CD4-positive, alpha-beta T cell (primary cell): ENCODE results near the gene ABI3. TPM values are rescaled to one million over a fixed set of nuclear protein-coding genes. Genes with fewer than 3 reads are reported as not detected.
A peak's percentile ranks its signal among the peaks of the same experiment; 100 is the strongest.

Experiments used
- ATAC-seq: fragments of 200-7000 bp; cut with Tn5 transposase; one replicate; pipeline ENCODE4 v1.10.0; 2022; ENCODE audit warnings: mild to moderate bottlenecking; ENCODE audit not compliant: poor library complexity
- CTCF ChIA-PET: fragments of 350-600 bp; sonication (Branson Sonifier 250); formaldehyde crosslinking; loops from one replicate; lab custom pipeline; 2021; ENCODE audit warnings: antibody characterized with exemption, inconsistent platforms; lab: Charles Lee
- POLR2A ChIA-PET: fragments of 350-600 bp; sonication (Branson Sonifier 250); formaldehyde crosslinking; loops from one replicate; lab custom pipeline; 2021; ENCODE audit warnings: antibody characterized with exemption, inconsistent platforms; lab: Charles Lee
- DNase-seq, 14 experiments: peaks; one replicate each; pipeline ENCODE4 v3.0.0-alpha.2; 2013 to 2020; ENCODE audit warnings: mixed read lengths in 2 of 14
- H3K27ac ChIP-seq, 2 donors: one replicate each; pipeline versions ENCODE4 v1.5.1 to v1.7.0; 2013; ENCODE audit warnings: low read length in 2 of 2, low read depth in 1 of 2, mild to moderate bottlenecking in 1 of 2
- H3K27me3 ChIP-seq, 2 experiments: 1 replicate in 1 of 2; 2 replicates in 1 of 2; pipeline versions ENCODE4 v1.6.1 to v1.7.0; 2013; ENCODE audit warnings: low read length in 2 of 2, control low read depth in 1 of 2, mild to moderate bottlenecking in 1 of 2, moderate library complexity in 1 of 2; ENCODE audit not compliant: insufficient read depth in 2 of 2, control insufficient read depth in 1 of 2
- H3K36me3 ChIP-seq: one replicate; pipeline ENCODE4 v1.6.1; 2013; ENCODE audit warnings: low read length, control low read depth; ENCODE audit not compliant: insufficient read depth
- H3K4me1 ChIP-seq: one replicate; pipeline ENCODE4 v1.6.1; 2013; ENCODE audit warnings: low read length, control low read depth; ENCODE audit not compliant: insufficient read depth
- H3K4me3 ChIP-seq: one replicate; pipeline ENCODE4 v1.5.1; 2013; ENCODE audit warnings: mild to moderate bottlenecking, low read length, moderate library complexity
- H3K9me3 ChIP-seq, 2 experiments: 1 replicate in 1 of 2; 2 replicates in 1 of 2; pipeline versions ENCODE4 v1.6.1 to v1.7.0; 2013; ENCODE audit warnings: low read length in 2 of 2, mild to moderate bottlenecking in 2 of 2, control low read depth in 1 of 2, moderate library complexity in 1 of 2; ENCODE audit not compliant: control insufficient read depth in 1 of 2, insufficient read depth in 1 of 2
- H3K27ac Mint-ChIP-seq: one replicate; pipeline ENCODE4 v1.8.0; 2020; ENCODE audit warnings: mixed read lengths
- H3K27me3 Mint-ChIP-seq: one replicate; pipeline ENCODE4 v1.8.0; 2021; ENCODE audit warnings: mixed read lengths
- H3K36me3 Mint-ChIP-seq: one replicate; pipeline ENCODE4 v1.8.0; 2021; ENCODE audit warnings: low read depth, mixed read lengths
- H3K4me1 Mint-ChIP-seq: one replicate; pipeline ENCODE4 v1.8.0; 2021; ENCODE audit warnings: low read depth, mixed read lengths
- H3K4me3 Mint-ChIP-seq: one replicate; pipeline ENCODE4 v1.8.0; 2020; ENCODE audit warnings: mild to moderate bottlenecking, mixed read lengths
- H3K9me3 Mint-ChIP-seq: one replicate; pipeline ENCODE4 v1.8.0; 2020; ENCODE audit warnings: mixed read lengths
- CTCF ChIP-seq: fragments of 200-600 bp; IDR thresholded peaks from one replicate; pipeline ENCODE4 v1.8.0; 2022; ENCODE audit warnings: antibody characterized with exemption, mild to moderate bottlenecking
- intact Hi-C, 2 experiments: fragments of 100-400 bp; cut with DNase I in 1 of 2; cut with micrococcal nuclease in 1 of 2; formaldehyde crosslinking; loops; one replicate each; pipeline versions ENCODE4 v1.15.1 to v1.9.0; 2023 to 2025; cut with DNase I, micrococcal nuclease
- total RNA-seq, 174 experiments: library from RNA in 2 of 174; stranded (reverse) in 2 of 174; gene quantifications; one replicate each; pipeline ENCODE4 v1.2.3 and lab custom pipeline; 2021 to 2026

The ABI3 gene
- total RNA-seq, 2 experiments from 2014 or later, result 5.6 to 5.8 TPM

DNA sequence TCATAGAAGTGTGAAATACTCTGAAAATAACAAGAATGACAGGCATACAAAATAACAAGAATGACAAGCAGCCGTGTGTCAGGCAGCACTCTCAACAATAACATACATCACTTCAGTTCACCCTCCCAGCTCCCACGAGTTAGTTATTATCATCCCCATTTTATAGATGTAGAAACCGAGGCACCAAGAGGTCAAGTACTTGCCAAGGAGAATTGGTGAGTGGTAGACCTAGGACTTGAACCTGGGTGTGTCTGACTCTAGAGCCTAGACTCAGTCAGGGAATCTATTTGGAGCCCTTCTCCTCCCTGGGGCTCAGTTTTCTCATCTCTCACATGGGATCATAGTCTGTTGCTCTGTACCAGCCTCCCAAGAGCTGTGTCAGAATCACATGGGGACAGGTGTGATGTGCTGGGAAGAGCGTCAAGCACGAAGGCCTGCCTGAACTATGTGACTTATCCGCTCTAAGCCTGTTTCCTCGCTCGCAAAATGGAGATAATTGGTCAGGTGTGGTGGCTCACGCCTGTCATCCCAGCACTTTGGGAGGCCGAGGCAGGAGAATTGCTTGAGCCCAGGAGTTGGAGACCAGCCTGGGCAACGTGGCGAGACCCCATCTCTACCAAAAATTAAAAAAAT, 39.5 kb downstream of the ABI3 start:
- no peak overlapping the region for H3K27ac Mint-ChIP-seq
- CTCF ChIA-PET, result interaction anchor here (0.7 kb wide), 1 partner anchor 513 kb away, joined by 3 read pairs; no protein-coding TSS in a partner anchor

GRCh38 chr17:49252148-49252695, 41.7 kb downstream of the ABI3 start:
- POLR2A ChIA-PET, result no interaction called here

More for the DNA sequence above, 39.5 kb downstream of the ABI3 start:
- Mint-ChIP-seq H3K4me1 (no peaks in the 10 kb centered on the region), H3K27me3 (peaks cover 13% of the 10 kb centered on the region), H3K4me3 (no peak overlapping the region), H3K36me3 (no peaks in the 10 kb centered on the region), H3K9me3 (no peaks in the 10 kb centered on the region)
- no peaks in the 10 kb centered on the region for H3K9me3 ChIP-seq
- no peak overlapping the region for H3K4me3 ChIP-seq
- peaks cover 0 to 3% of the 10 kb centered on the region in 2 experiments for H3K27me3 ChIP-seq
- no peak for TF ChIP-seq CTCF
- intact Hi-C loops, result no loop called here
- H3K27ac ChIP-seq, result no peak overlapping the region
- H3K4me1 ChIP-seq, result no peaks in the 10 kb centered on the region
- no peaks in the 10 kb centered on the region for H3K36me3 ChIP-seq
- no peak for ATAC-seq
- no peak for DNase-seq
- POLR2A ChIA-PET, result no interaction called here

GRCh38 chr17:49254066-49254465, 43.6 kb downstream of the ABI3 start:
- no peaks in the 10 kb centered on the region for H3K9me3 ChIP-seq
- Mint-ChIP-seq H3K9me3 (no peaks in the 10 kb centered on the region), H3K27me3 (peaks cover 7% of the 10 kb centered on the region), H3K4me1 (no peaks in the 10 kb centered on the region), H3K27ac (no peak overlapping the region), H3K4me3 (no peak overlapping the region), H3K36me3 (no peaks in the 10 kb centered on the region)
- no peak overlapping the region for H3K4me3 ChIP-seq
- no peak for DNase-seq
- ChIA-PET CTCF (no interaction called here), POLR2A (no interaction called here)
- no peak for ATAC-seq
- H3K36me3 ChIP-seq, result no peaks in the 10 kb centered on the region
- peaks cover 0 to 3% of the 10 kb centered on the region in 2 experiments for H3K27me3 ChIP-seq
- H3K27ac ChIP-seq, result no peak overlapping the region
- TF ChIP-seq CTCF, result no peak
- intact Hi-C loops, result no loop called here
- H3K4me1 ChIP-seq, result no peaks in the 10 kb centered on the region

More at GRCh38 chr17:49252148-49252695, 41.7 kb downstream of the ABI3 start:
- Histone ChIP-seq H3K27me3 (peaks cover 0 to 3% of the 10 kb centered on the region in 2 experiments), H3K4me1 (no peaks in the 10 kb centered on the region), H3K36me3 (no peaks in the 10 kb centered on the region), H3K9me3 (no peaks in the 10 kb centered on the region), H3K27ac (no peak overlapping the region), H3K4me3 (no peak overlapping the region)
- Mint-ChIP-seq H3K27ac (no peak overlapping the region), H3K9me3 (no peaks in the 10 kb centered on the region), H3K27me3 (peaks cover 8% of the 10 kb centered on the region), H3K4me3 (no peak overlapping the region), H3K36me3 (no peaks in the 10 kb centered on the region), H3K4me1 (no peaks in the 10 kb centered on the region)
- TF ChIP-seq CTCF, result no peak
- DNase-seq, result peak in 2 of 14 experiments; percentile 46 to 58
- ATAC-seq, result no peak
- CTCF ChIA-PET, result no interaction called here
- intact Hi-C loops, result no loop called here
